ENCODE measurements around the gene NECTIN1. TPM values are rescaled to one million over a fixed set of nuclear protein-coding genes. Genes with fewer than 3 reads are reported as not detected.

The NECTIN1 gene
- total RNA-seq, 2 experiments from 2014 or later = 5.8 to 14.3 TPM

GRCh38 chr11:119647254-119647653, 81.7 kb downstream of the NECTIN1 start:
- ChIA-PET POLR2A (interaction anchor here (0.6 to 0.7 kb wide), 2 partner anchors 62 to 134 kb away, joined by 3 to 5 read pairs; no protein-coding TSS in a partner anchor), CTCF (ENCODE audit: unreplicated experiment) (no interaction called here)
- H3K4me1 ChIP-seq (ENCODE audit: insufficient read depth, low read length, poor library complexity, severe bottlenecking) = no peaks in the 10 kb centered on the region
- TF ChIP-seq EZH2phosphoT487 (IDR thresholded peaks at IDR 0.05; ENCODE audit: borderline replicate concordance, low read depth, low read length) = no peak
- no peak for TF ChIP-seq CTCF (conservative IDR thresholded peaks at IDR 0.05; ENCODE audit: low read length)
- no peak for DNase-seq (ENCODE audit: low spot score)
- no TSS peak for BruUV-seq (replicated peaks)
- no peak overlapping the region for H2AFZ ChIP-seq (ENCODE audit: low read length)
- no peak overlapping the region for H3K27ac ChIP-seq (ENCODE audit: low read depth, low read length, poor library complexity, severe bottlenecking)
- H4K20me1 ChIP-seq (ENCODE audit: insufficient read depth, low read length) = no peaks in the 10 kb centered on the region
- no peak overlapping the region for H3K4me3 ChIP-seq (ENCODE audit: low read depth, low read length, poor library complexity, severe bottlenecking)
- no peak overlapping the region for H3K4me2 ChIP-seq (ENCODE audit: low read length)
- no peaks in the 10 kb centered on the region for H3K9me2 ChIP-seq (ENCODE audit: insufficient read depth, low read length)
- intact Hi-C loops (cut with micrococcal nuclease; ENCODE audit: unreplicated experiment) = no loop called here
- no peaks in the 10 kb centered on the region for H3K36me3 ChIP-seq (ENCODE audit: insufficient read depth, low read length)
- H3K79me2 ChIP-seq (ENCODE audit: insufficient read depth, low read depth, low read length) = no peaks in the 10 kb centered on the region
- no peaks in the 10 kb centered on the region for H3K9me3 ChIP-seq (ENCODE audit: low read length)

GRCh38 chr11:119645018-119645417, 84.0 kb downstream of the NECTIN1 start:
- no peaks in the 10 kb centered on the region for H3K4me1 ChIP-seq (ENCODE audit: insufficient read depth, low read length, poor library complexity, severe bottlenecking)
- DNase-seq (ENCODE audit: low spot score) = no peak
- no peak overlapping the region for H3K4me3 ChIP-seq (ENCODE audit: low read depth, low read length, poor library complexity, severe bottlenecking)
- no peak for TF ChIP-seq EZH2phosphoT487 (IDR thresholded peaks at IDR 0.05; ENCODE audit: borderline replicate concordance, low read depth, low read length)
- no peak for TF ChIP-seq CTCF (conservative IDR thresholded peaks at IDR 0.05; ENCODE audit: low read length)
- H3K36me3 ChIP-seq (ENCODE audit: insufficient read depth, low read length) = no peaks in the 10 kb centered on the region
- H3K9me2 ChIP-seq (ENCODE audit: insufficient read depth, low read length) = no peaks in the 10 kb centered on the region
- ChIA-PET CTCF (ENCODE audit: unreplicated experiment) (no interaction called here), POLR2A (interaction anchor here (1.4 kb wide), 1 partner anchor 29 kb away, joined by 4 read pairs; no protein-coding TSS in a partner anchor)
- no peak overlapping the region for H3K4me2 ChIP-seq (ENCODE audit: low read length)
- H3K79me2 ChIP-seq (ENCODE audit: insufficient read depth, low read depth, low read length) = no peaks in the 10 kb centered on the region
- no peaks in the 10 kb centered on the region for H3K9me3 ChIP-seq (ENCODE audit: low read length)
- H4K20me1 ChIP-seq (ENCODE audit: insufficient read depth, low read length) = no peaks in the 10 kb centered on the region
- no peak overlapping the region for H3K27ac ChIP-seq (ENCODE audit: low read depth, low read length, poor library complexity, severe bottlenecking)
- no peak overlapping the region for H2AFZ ChIP-seq (ENCODE audit: low read length)
- intact Hi-C loops (cut with micrococcal nuclease; ENCODE audit: unreplicated experiment) = no loop called here
- BruUV-seq (replicated peaks) = no TSS peak

- CTCF ChIA-PET (ENCODE audit: unreplicated experiment) = no interaction called here
These were observed 84.5 kb downstream of the NECTIN1 start for GRCh38 chr11:119644502-119644901.

More at GRCh38 chr11:119644502-119644901, 84.5 kb downstream of the NECTIN1 start:
- H3K4me3 ChIP-seq (ENCODE audit: low read depth, low read length, poor library complexity, severe bottlenecking) = no peak overlapping the region
- intact Hi-C loops (cut with micrococcal nuclease; ENCODE audit: unreplicated experiment) = no loop called here
- TF ChIP-seq CTCF (conservative IDR thresholded peaks at IDR 0.05; ENCODE audit: low read length) (no peak), EZH2phosphoT487 (IDR thresholded peaks at IDR 0.05; ENCODE audit: borderline replicate concordance, low read depth, low read length) (no peak)
- no peak overlapping the region for H2AFZ ChIP-seq (ENCODE audit: low read length)
- no peak overlapping the region for H3K4me2 ChIP-seq (ENCODE audit: low read length)
- H4K20me1 ChIP-seq (ENCODE audit: insufficient read depth, low read length) = no peaks in the 10 kb centered on the region
- no peaks in the 10 kb centered on the region for H3K9me3 ChIP-seq (ENCODE audit: low read length)
- H3K36me3 ChIP-seq (ENCODE audit: insufficient read depth, low read length) = no peaks in the 10 kb centered on the region
- no peaks in the 10 kb centered on the region for H3K79me2 ChIP-seq (ENCODE audit: insufficient read depth, low read depth, low read length)
- no peaks in the 10 kb centered on the region for H3K9me2 ChIP-seq (ENCODE audit: insufficient read depth, low read length)
- POLR2A ChIA-PET = interaction anchor here (1.4 kb wide), 1 partner anchor 29 kb away, joined by 4 read pairs; no protein-coding TSS in a partner anchor
- no peak overlapping the region for H3K27ac ChIP-seq (ENCODE audit: low read depth, low read length, poor library complexity, severe bottlenecking)
- no peaks in the 10 kb centered on the region for H3K4me1 ChIP-seq (ENCODE audit: insufficient read depth, low read length, poor library complexity, severe bottlenecking)
- no TSS peak for BruUV-seq (replicated peaks)
- DNase-seq (ENCODE audit: low spot score) = no peak

Measured in OCI-LY7 (cell line).